Measurements from ENCODE around the gene FIS1.

The FIS1 gene

DNA sequence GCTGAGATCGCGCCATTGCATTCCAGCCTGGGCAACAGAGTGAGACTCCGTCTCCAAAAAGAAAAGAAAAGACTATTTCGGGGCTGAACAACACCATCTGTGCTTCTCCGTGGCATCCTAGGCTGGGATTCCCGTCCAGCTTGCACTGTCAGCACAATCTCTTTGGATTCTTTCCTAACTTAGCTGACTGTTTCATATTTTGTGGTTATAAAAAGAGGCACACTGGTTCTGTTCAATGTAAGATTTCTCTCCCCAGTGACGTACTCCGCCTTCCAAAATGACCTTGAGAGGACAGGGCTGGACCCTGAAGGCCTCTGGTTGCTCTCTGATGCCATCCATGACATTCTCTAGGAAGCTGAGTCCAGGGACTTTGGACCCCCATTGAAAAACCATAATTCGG lies 18.2 kb downstream of the FIS1 start:
- Histone ChIP-seq H3K4me1 (peaks cover 3% of the 10 kb centered on the region), H3K36me3 (peaks cover 29% of the 10 kb centered on the region), H3K27me3 (no peaks in the 10 kb centered on the region), H3K9me3 (no peaks in the 10 kb centered on the region), H3K4me3 (ENCODE audit: low read depth, low read length) (no peak overlapping the region)
- no peak for DNase-seq
- TF ChIP-seq, protein P1, sequence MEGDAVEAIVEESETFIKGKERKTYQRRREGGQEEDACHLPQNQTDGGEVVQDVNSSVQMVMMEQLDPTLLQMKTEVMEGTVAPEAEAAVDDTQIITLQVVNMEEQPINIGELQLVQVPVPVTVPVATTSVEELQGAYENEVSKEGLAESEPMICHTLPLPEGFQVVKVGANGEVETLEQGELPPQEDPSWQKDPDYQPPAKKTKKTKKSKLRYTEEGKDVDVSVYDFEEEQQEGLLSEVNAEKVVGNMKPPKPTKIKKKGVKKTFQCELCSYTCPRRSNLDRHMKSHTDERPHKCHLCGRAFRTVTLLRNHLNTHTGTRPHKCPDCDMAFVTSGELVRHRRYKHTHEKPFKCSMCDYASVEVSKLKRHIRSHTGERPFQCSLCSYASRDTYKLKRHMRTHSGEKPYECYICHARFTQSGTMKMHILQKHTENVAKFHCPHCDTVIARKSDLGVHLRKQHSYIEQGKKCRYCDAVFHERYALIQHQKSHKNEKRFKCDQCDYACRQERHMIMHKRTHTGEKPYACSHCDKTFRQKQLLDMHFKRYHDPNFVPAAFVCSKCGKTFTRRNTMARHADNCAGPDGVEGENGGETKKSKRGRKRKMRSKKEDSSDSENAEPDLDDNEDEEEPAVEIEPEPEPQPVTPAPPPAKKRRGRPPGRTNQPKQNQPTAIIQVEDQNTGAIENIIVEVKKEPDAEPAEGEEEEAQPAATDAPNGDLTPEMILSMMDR (IDR thresholded peaks at IDR 0.05; ENCODE audit: low read depth, low read length), result no peak

DNA sequence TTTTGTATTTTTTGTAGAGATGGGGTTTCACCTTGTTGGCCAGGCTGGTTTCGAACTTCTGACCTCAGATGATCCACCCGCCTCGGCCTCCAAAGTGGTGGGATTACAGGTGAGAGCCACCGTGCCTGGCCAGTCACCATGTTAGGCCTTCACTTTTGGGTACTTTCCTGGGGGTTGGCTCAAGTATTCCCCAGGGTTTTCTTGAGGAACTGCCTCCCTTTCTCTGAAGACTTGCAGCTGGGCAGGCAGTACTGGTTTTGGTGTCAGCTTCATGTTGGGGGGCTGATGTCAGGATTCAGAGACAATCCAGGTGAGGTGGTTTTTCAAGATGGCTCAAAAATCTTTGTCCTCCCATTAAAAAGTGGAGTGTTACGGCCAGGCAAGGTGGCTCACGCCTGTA lies 19.2 kb downstream of the FIS1 start:
- H3K27me3 ChIP-seq, result no peaks in the 10 kb centered on the region
- TF ChIP-seq, protein P1 (IDR thresholded peaks at IDR 0.05; ENCODE audit: low read depth, low read length), result no peak
- H3K4me3 ChIP-seq (ENCODE audit: low read depth, low read length), result no peak overlapping the region
- no peaks in the 10 kb centered on the region for H3K4me1 ChIP-seq
- H3K9me3 ChIP-seq, result no peaks in the 10 kb centered on the region
- DNase-seq, result no peak
- H3K36me3 ChIP-seq, result peaks cover 29% of the 10 kb centered on the region

DNA sequence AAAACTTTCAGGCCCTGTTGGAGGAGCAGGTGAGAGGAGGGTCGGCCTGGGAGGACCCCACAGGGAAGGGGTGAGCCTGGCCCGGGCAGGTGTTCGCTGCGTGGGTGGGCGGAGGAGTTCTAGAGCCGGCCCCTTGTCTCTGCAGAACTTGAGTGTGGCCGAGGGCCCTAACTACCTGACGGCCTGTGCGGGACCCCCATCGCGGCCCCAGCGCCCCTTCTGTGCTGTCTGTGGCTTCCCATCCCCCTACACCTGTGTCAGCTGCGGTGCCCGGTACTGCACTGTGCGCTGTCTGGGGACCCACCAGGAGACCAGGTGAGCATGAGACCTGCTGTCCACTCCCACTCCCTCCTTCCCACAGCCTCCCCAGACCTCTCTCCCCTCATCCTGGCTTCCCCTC lies 21.4 kb downstream of the FIS1 start:
- TF ChIP-seq, protein P1 (IDR thresholded peaks at IDR 0.05; ENCODE audit: low read depth, low read length), result no peak
- Histone ChIP-seq H3K27me3 (no peaks in the 10 kb centered on the region), H3K4me3 (ENCODE audit: low read depth, low read length) (no peak overlapping the region), H3K4me1 (no peaks in the 10 kb centered on the region), H3K36me3 (peaks cover 29% of the 10 kb centered on the region), H3K9me3 (no peaks in the 10 kb centered on the region)
- no peak for DNase-seq

DNA sequence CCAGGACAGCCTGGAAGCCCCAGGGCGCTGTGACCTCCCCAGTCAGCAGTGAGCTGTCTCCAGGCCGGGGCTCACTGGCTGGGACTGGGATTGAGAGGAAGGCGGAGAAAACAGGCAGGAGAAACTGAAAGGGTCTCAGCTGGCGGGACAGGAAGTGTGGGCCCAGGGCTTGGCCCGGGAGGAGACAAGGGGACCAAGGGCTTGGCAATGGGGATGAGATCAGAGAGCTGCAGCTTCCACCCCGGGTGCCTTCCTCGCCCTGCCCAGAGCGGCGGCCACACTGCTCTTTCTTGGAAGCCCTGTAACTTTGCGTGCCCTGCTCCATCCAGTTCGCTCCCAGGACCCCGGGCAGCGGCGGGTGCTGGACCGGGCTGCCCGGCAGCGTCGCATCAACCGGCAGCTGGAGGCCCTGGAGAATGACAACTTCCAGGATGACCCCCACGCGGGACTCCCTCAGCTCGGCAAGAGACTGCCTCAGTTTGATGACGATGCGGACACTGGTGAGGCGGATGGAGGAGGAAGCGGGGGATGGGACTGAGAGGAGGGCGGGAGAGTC lies 22.5 kb downstream of the FIS1 start:
- H3K27me3 ChIP-seq, result no peaks in the 10 kb centered on the region
- H3K36me3 ChIP-seq, result peaks cover 29% of the 10 kb centered on the region
- no peak overlapping the region for H3K4me3 ChIP-seq (ENCODE audit: low read depth, low read length)
- DNase-seq, result no peak
- no peaks in the 10 kb centered on the region for H3K4me1 ChIP-seq
- TF ChIP-seq, protein P1 (IDR thresholded peaks at IDR 0.05; ENCODE audit: low read depth, low read length), result no peak
- no peaks in the 10 kb centered on the region for H3K9me3 ChIP-seq

DNA sequence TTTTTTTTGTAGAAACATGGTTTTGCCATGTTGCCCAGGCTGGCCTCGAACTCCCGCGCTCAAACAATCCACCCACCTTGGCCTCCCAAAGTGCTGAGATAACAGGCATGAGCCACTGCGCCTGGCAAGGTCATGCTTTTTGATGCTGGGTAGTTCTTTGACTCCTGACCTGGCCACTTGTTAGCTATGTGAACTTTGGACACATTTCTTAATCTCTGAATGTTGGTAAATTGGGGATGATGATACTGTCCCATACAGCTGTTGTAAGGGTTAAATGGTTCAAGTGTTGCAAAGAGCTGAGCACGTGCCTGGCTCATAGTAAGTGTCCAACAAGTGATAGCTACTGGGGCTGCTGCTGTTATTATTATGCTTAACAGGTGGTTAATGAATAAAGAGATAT lies 24.6 kb downstream of the FIS1 start:
- peaks cover 25% of the 10 kb centered on the region for H3K36me3 ChIP-seq
- no peaks in the 10 kb centered on the region for H3K4me1 ChIP-seq
- H3K27me3 ChIP-seq, result no peaks in the 10 kb centered on the region
- no peak for DNase-seq
- TF ChIP-seq, protein P1 (IDR thresholded peaks at IDR 0.05; ENCODE audit: low read depth, low read length), result no peak
- H3K4me3 ChIP-seq (ENCODE audit: low read depth, low read length), result no peak overlapping the region
- no peaks in the 10 kb centered on the region for H3K9me3 ChIP-seq

DNA sequence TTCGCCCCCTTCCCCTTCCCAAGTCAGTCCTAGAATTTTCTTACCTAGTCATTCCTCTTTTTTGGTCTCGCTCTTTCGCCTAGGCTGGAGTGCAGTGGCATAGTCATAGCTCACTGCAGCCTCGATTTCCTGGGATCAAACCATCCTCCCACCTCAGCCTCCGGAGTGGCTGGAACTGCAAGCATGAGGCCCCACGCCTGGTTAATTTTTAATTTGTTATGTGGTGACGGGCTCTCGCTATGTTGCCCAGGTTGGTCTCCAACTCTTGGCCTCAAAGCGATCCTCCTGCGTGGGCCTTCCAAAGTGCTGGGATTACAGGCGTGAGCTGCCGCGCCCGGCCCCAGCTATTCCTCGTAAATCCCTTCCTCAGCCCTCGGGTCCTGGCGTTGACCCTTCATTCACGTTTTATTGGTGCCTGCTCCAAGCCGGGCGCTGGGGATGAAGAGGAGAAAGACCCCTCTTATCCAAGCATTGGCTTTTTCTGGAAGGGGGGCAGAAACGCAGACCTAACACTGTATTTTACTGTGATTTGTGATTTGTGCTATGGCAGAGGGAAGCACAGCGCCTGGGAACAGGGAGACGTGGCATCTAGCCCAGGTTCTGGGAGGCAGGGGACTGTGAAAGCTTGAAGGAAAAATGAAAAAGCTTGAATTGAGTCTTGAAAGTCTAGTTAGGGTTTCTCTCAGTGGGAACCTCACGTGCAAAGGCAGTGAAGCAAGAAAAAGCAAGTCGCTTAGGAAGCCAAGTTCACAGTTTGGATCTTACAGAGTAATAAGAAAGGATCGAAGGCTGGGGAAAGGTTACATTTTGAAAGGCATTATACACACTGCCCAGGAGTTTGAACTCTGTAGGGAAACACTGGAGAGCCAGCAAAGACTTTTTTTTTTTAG lies 26.4 kb downstream of the FIS1 start:
- peaks cover 3% of the 10 kb centered on the region; the same call in 1 of the 2 replicates for H3K4me1 ChIP-seq
- H3K9me3 ChIP-seq, result no peaks in the 10 kb centered on the region
- H3K4me3 ChIP-seq (ENCODE audit: low read depth, low read length), result peak overlapping the region; percentile 85
- H3K36me3 ChIP-seq, result peaks cover 20% of the 10 kb centered on the region
- TF ChIP-seq, protein P1 (IDR thresholded peaks at IDR 0.05; ENCODE audit: low read depth, low read length), result no peak
- no peak for DNase-seq
- H3K27me3 ChIP-seq, result no peaks in the 10 kb centered on the region

Data from BE2C (cell line).